Measurements from ENCODE around the gene NCKAP5L. TPM values are rescaled to one million over a fixed set of nuclear protein-coding genes. Genes with fewer than 3 reads are reported as not detected.
"Not testable (repeated sequence)": the region's sequence is repeated elsewhere in the genome, so short reads cannot be mapped to it uniquely, and the experiment has no call there.

Gene NCKAP5L
- total RNA-seq, 2 donors from 2014 or later: 10.1 to 13.2 TPM

DNA sequence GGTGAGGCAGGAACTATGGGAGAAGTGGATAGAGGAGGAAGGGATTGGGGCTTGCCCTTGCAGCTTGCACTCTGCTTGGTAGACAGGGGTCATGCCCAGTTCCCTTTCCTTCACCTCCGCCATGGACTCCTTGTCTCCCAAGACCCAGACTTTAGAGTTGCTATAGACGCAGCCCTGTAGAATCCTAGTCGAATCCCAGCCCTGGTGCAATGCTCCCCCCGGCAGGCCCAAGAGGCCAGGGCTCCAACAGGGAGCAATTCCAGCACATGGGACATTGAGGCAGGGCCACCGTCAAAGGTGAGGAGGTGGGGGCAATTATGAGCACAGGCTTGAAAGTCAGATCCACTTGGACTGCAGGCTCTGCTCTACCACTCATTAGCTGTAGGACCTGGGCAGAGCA, 44.2 kb upstream of the NCKAP5L start:
- DNase-seq (no peak), ATAC-seq (no peak)
- Histone ChIP-seq H3K36me3 (replicated peaks in 1 of 2; ENCODE audit: insufficient read depth in 1 of 2, low read depth in 2 of 2) (no peaks in the 10 kb centered on the region), H3K4me3 (no peak overlapping the region), H3K27me3 (no peaks in the 10 kb centered on the region), H3K4me1 (peaks cover 22% of the 10 kb centered on the region), H3K27ac (no peak overlapping the region), H3K9me3 (no peaks in the 10 kb centered on the region)
- no peak for TF ChIP-seq POLR2A (IDR thresholded peaks at IDR 0.05)
- WGBS, 2 donors: 83 to 85% methylated on average over 4 to 5 of the region's 5 CpGs
- intact Hi-C loops (cut with DNase I): no loop called here

DNA sequence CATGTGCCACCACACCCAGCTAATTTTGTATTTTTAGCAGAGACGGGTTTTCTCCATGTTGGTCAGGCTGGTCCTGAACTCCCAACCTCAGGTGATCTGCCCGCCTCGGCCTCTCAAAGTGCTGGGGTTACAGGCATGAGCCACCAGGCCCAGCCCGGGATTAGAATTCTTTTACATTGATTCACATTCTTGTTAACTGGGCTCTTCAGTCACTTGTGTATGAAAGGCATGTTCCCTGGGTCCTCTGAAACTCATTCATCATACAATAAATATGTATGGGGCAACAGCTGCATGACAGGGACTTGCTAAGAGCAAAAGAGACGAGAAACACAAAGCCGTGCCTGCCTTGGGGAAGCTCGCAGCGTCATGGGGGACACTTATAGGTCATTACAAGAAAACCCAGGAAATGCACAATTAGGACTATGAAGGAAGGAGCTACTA, 43.6 kb upstream of the NCKAP5L start:
- intact Hi-C loops (cut with DNase I); H3K9me3 ChIP-seq; H3K27me3 ChIP-seq; H3K4me3 ChIP-seq; ATAC-seq; DNase-seq; H3K27ac ChIP-seq; H3K36me3 ChIP-seq (replicated peaks in 1 of 2; ENCODE audit: insufficient read depth in 1 of 2, low read depth in 2 of 2): not testable (repeated sequence)
- peaks cover 28% of the 10 kb centered on the region for H3K4me1 ChIP-seq
- 82 to 87% methylated on average over 6 to 8 of the region's 8 CpGs for WGBS, 2 donors

DNA sequence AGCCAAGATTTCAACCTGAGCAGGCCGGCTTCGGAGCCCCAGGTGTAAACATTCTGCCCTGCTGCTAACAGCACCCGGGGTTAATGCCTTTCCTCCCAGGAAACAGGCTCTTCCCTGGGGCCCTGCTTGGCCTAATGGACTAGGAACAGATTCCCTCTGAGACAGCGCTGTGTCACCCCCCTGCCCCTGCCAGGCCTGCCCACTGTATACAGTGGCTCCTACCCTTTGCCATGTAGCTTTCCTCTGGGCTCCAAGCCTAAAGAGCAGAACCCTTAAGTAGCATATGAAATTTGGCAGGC, 43.0 kb upstream of the NCKAP5L start:
- no peak overlapping the region for H3K27ac ChIP-seq
- TF ChIP-seq POLR2A (IDR thresholded peaks at IDR 0.05): no peak
- TF ChIP-seq, protein P1, sequence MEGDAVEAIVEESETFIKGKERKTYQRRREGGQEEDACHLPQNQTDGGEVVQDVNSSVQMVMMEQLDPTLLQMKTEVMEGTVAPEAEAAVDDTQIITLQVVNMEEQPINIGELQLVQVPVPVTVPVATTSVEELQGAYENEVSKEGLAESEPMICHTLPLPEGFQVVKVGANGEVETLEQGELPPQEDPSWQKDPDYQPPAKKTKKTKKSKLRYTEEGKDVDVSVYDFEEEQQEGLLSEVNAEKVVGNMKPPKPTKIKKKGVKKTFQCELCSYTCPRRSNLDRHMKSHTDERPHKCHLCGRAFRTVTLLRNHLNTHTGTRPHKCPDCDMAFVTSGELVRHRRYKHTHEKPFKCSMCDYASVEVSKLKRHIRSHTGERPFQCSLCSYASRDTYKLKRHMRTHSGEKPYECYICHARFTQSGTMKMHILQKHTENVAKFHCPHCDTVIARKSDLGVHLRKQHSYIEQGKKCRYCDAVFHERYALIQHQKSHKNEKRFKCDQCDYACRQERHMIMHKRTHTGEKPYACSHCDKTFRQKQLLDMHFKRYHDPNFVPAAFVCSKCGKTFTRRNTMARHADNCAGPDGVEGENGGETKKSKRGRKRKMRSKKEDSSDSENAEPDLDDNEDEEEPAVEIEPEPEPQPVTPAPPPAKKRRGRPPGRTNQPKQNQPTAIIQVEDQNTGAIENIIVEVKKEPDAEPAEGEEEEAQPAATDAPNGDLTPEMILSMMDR (IDR thresholded peaks at IDR 0.05): no peak
- no peaks in the 10 kb centered on the region for H3K9me3 ChIP-seq
- no peak for DNase-seq
- no peak for ATAC-seq
- H3K36me3 ChIP-seq (replicated peaks in 1 of 2; ENCODE audit: insufficient read depth in 1 of 2, low read depth in 2 of 2): no peaks in the 10 kb centered on the region
- H3K27me3 ChIP-seq: no peaks in the 10 kb centered on the region
- H3K4me1 ChIP-seq: peaks cover 29% of the 10 kb centered on the region
- no peak overlapping the region for H3K4me3 ChIP-seq
- 73 to 100% methylated on average over 2 to 4 of the region's 4 CpGs for WGBS, 2 donors
- intact Hi-C loops (cut with DNase I): no loop called here

DNA sequence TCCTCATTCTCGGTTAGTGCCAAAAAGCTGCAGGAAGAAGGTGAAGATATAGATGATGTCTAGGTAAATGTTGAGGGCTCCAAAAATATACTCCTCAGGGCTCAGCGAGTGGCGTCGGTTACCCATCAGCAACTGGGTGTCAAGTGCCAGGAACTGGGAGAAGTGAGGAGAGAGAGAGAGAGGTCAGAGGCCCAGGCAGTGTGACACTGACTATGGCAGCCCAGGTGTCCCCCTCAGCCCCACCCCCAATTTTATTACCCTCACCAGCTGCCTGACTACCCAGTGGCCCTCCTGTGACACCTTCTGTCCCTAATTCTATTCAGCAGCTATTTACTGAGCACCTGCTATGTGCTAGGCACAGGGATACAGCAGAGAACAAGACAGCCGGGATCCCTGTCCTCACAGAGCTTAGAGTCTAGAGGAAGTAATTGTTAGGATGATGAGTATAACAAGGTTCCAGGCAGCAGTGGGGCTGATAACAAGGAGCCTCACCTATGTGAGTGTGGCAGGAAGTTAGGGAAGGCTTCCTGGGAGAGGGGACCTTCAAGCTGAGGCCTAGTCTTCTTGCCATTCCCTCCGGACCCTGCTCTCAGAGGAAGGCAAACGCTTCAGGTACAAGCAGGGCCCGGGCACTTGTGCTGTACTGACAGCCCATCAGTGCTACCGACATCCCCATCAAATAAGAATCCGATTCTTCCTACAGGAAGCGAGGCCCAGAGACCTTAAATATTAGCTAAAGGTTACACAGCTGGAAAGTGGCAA, 42.5 kb upstream of the NCKAP5L start:
- WGBS, 2 donors: 92 to 93% methylated on average over 9 to 11 of the region's 11 CpGs
- Histone ChIP-seq H3K4me3 (no peak overlapping the region), H3K27me3 (no peaks in the 10 kb centered on the region), H3K36me3 (replicated peaks in 1 of 2; ENCODE audit: insufficient read depth in 1 of 2, low read depth in 2 of 2) (no peaks in the 10 kb centered on the region), H3K27ac (no peak overlapping the region), H3K9me3 (no peaks in the 10 kb centered on the region), H3K4me1 (peaks cover 29% of the 10 kb centered on the region)
- TF ChIP-seq POLR2A (IDR thresholded peaks at IDR 0.05): no peak
- TF ChIP-seq, protein P1 (IDR thresholded peaks at IDR 0.05): no peak
- DNase-seq (no peak), ATAC-seq (no peak)
- intact Hi-C loops (cut with DNase I): no loop called here

DNA sequence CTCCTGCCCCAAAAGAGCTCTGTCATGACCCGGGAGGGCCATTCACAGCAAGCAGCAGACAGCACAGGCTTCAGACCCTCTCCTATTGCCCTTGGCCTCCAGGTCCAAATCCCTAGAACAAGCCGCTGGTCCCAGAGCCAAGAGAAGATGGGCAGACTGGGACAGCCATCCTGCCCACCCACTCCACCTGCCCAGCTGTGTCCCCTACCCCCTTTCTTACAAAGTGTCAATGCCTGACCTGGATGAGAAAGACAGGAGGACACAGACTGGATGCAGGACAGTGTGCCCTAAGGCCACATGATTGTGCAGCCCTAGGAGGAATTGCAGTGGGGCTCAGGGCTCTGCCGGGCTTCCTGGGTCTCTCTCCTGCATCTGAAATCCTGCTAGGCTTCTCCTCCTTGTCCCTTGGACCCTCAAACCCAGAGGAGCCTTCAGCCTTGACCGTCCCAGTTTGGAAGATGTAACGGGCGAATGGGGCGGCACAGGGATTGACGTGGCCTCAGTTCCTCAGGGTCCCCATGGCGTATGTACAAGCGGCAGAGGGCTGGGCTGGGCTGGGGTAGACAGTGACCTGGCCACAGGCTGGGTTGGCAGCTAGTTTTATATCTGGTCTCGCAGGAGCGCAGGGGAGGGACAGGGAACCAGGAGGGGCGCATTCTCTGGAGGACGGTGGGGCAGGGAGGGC, 41.7 kb upstream of the NCKAP5L start:
- intact Hi-C loops (cut with DNase I): no loop called here
- H3K36me3 ChIP-seq (replicated peaks in 1 of 2; ENCODE audit: insufficient read depth in 1 of 2, low read depth in 2 of 2): no peaks in the 10 kb centered on the region
- H3K27ac ChIP-seq: peak overlapping the region; percentile 19 to 59 (median 57)
- no peaks in the 10 kb centered on the region for H3K27me3 ChIP-seq
- TF ChIP-seq, protein P1 (IDR thresholded peaks at IDR 0.05): no peak
- TF ChIP-seq POLR2A (IDR thresholded peaks at IDR 0.05): no peak
- 91 to 95% methylated on average over 12 to 14 of the region's 14 CpGs for WGBS, 2 donors
- H3K4me1 ChIP-seq: peaks cover 29% of the 10 kb centered on the region
- no peak overlapping the region for H3K4me3 ChIP-seq
- no peaks in the 10 kb centered on the region for H3K9me3 ChIP-seq
- DNase-seq (no peak), ATAC-seq (no peak)

All from body of pancreas (tissue), 4 donors.